ENCODE data around the gene HRH1.

GRCh38 chr3:11307830-11308432 lies 153.6 kb downstream of the HRH1 start:
- TF ChIP-seq POLR2A (IDR thresholded peaks at IDR 0.05; ENCODE audit: low read length) (no peak), GATA1 (IDR thresholded peaks at IDR 0.05; ENCODE audit: low read depth, low read length) (no peak)

Measured in erythroblast (primary cell).